AG09309 (cell line): Measurements from ENCODE around the gene NLE1.

Experiments used
- DNase-seq: peaks from one replicate; pipeline ENCODE4 v3.0.0-alpha.2; 2010; ENCODE audit warnings: low read depth
- H3K4me3 ChIP-seq: 2 replicates; pipeline ENCODE4 v1.5.1; 2011; ENCODE audit warnings: mild to moderate bottlenecking, low read depth, low read length, moderate library complexity; ENCODE audit not compliant: control insufficient read depth
- CTCF ChIP-seq: IDR thresholded peaks from 2 replicates; pipeline ENCODE4 v1.5.1; 2011; ENCODE audit warnings: mild to moderate bottlenecking, low read depth, low read length, inconsistent platforms; ENCODE audit not compliant: insufficient read depth, control insufficient read depth; ENCODE audit errors: missing control alignments

The NLE1 gene

DNA sequence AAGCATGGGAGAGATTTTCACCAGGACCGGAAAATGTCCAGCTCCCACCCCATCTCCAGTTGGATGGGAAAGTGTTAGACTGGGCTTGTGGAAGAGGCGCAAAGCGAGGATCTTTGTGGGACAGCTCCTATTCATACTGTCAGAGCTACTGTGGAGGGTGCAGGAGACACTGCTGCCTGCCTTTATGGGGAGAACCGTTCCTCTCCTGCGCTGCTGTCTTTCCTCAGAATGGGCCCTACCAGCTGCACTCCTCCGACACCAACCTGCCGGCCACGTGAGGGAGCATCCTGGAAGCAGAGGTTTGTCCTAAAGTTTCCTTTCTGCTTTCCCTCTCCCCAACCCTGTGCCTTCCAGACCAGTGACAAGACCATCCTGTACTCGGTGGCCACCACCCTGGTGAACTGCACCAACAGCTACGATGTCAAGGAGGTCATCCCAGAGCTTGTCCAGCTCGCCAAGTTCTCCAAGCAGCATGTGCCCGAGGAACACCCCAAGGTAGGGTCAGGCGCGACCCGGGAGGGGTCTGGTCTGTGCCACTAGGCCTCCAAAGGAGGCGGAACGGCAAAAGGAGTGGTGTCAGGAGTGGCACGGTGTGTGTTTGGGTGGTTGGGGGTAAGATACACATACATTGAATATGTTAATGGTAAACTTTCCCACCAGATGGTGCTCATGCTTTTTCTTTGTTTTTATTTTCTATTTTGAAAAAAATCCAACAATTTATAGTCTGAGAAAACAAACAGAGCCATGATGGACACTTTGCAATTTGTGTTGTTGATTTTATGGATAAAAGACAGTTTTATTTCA is 29.1 kb upstream of the NLE1 start:
- peak; percentile 32 for TF ChIP-seq CTCF
- no peak for DNase-seq
- H3K4me3 ChIP-seq, result no peak overlapping the region

- TF ChIP-seq CTCF, result no peak
- no peak overlapping the region for H3K4me3 ChIP-seq
- no peak for DNase-seq
Measured at GRCh38 chr17:35169835-35170363, 27.8 kb upstream of the NLE1 start.

DNA sequence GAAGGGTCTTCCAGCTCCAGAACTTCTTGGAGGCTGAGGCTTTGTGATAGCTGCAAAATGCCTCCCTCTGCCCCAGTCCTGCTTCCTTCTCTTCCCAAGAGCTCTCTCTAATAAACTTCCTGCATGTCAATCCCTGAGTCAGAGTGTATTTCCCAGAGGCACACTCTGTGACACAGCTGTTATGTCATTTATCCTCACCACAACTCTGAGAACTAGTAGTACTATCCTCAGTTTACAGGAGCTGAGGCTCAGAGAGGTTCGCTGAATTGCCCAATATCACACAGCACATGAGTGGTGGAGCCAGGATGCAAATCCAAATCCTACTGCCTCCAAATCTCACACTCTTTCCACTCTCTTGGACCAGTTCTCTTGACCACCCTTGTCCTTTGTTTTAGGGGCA is 25.6 kb upstream of the NLE1 start:
- TF ChIP-seq CTCF, result no peak
- DNase-seq, result no peak
- no peak overlapping the region for H3K4me3 ChIP-seq

- no peak overlapping the region for H3K4me3 ChIP-seq
- DNase-seq, result no peak
- TF ChIP-seq CTCF, result no peak
Measured at GRCh38 chr17:35167046-35167445, 24.9 kb upstream of the NLE1 start.

GRCh38 chr17:35166526-35166925 is 24.4 kb upstream of the NLE1 start:
- TF ChIP-seq CTCF, result no peak
- DNase-seq, result no peak
- H3K4me3 ChIP-seq, result no peak overlapping the region

DNA sequence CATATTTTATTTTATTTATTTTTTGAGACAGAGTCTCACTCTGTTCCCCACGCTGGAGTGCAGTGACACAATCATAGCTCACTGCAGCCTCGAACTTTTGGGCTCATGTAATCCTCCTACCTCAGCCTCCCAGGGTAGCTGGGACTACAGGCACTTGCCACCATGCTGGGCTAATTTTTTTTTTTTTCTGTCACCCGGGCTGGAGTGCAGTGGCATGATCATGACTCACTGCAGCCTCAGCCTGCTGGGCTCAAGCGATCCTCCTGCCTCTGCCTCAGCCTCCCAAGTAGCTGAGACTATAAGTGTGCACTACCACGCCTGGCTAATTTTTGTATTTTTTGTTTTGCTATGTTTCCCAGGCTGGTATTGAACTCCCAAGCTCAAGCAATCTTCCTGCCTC is 22.6 kb upstream of the NLE1 start:
- no peak overlapping the region for H3K4me3 ChIP-seq
- TF ChIP-seq CTCF, result no peak
- no peak for DNase-seq
